MCF 10A (cell line): Measurements from ENCODE around the gene PSMB1. TPM values are rescaled to one million over a fixed set of nuclear protein-coding genes. Genes with fewer than 3 reads are reported as not detected.

ENCODE experiments used
- BruUV-seq: library from RNA; stranded (reverse); fragments of 400-500 nt; replicated peaks from 2 replicates; lab custom pipeline; 2021; lab: Mats Ljungman, UMichigan
- CTCF ChIA-PET: fragments of 300-600 bp; sonication (Branson Sonifier 250); formaldehyde crosslinking; extraction: SDS; loops from one replicate; lab custom pipeline; 2021; ENCODE audit warnings: antibody characterized with exemption, inconsistent platforms; lab: Yijun Ruan, JAX
- POLR2A ChIA-PET: fragments of 300-600, 350-650 bp; sonication (Branson Sonifier 250); formaldehyde crosslinking; extraction: SDS; loops from one replicate; lab custom pipeline; 2020; ENCODE audit warnings: antibody characterized with exemption, inconsistent platforms; lab: Yijun Ruan, JAX
- DNase-seq: peaks from one replicate; pipeline ENCODE4 v3.0.0-alpha.2; 2018; ENCODE audit not compliant: unreplicated experiment
- H3K27ac Mint-ChIP-seq: one replicate; pipeline ENCODE4 v1.8.0; 2022; ENCODE audit warnings: mild to moderate bottlenecking, low read depth, mixed read lengths; ENCODE audit not compliant: unreplicated experiment
- H3K27me3 Mint-ChIP-seq: one replicate; pipeline ENCODE4 v1.8.0; 2022; ENCODE audit warnings: mixed read lengths; ENCODE audit not compliant: insufficient read depth, unreplicated experiment
- H3K36me3 Mint-ChIP-seq: one replicate; pipeline ENCODE4 v1.8.0; 2022; ENCODE audit warnings: mild to moderate bottlenecking, moderate library complexity, mixed read lengths; ENCODE audit not compliant: insufficient read depth, unreplicated experiment
- H3K4me1 Mint-ChIP-seq: one replicate; pipeline ENCODE4 v1.8.0; 2022; ENCODE audit warnings: mixed read lengths; ENCODE audit not compliant: insufficient read depth, unreplicated experiment
- H3K4me3 Mint-ChIP-seq: one replicate; pipeline ENCODE4 v1.8.0; 2022; ENCODE audit warnings: mild to moderate bottlenecking, moderate library complexity, mixed read lengths; ENCODE audit not compliant: unreplicated experiment
- H3K9me3 Mint-ChIP-seq: one replicate; pipeline ENCODE4 v1.8.0; 2022; ENCODE audit warnings: mixed read lengths; ENCODE audit not compliant: unreplicated experiment
- CTCF ChIP-seq: fragments of 200-600 bp; IDR thresholded peaks from one replicate; pipeline ENCODE4 v1.8.0; 2022; ENCODE audit warnings: antibody characterized with exemption, mild to moderate bottlenecking; ENCODE audit not compliant: unreplicated experiment
- intact Hi-C: fragments of 100-400 bp; cut with micrococcal nuclease; formaldehyde crosslinking; loops from 2 replicates; pipeline ENCODE4 v1.14.1; 2022
- total RNA-seq: library from RNA; stranded (reverse); gene quantifications from 2 replicates; pipeline ENCODE4 v1.2.3, GENCODE V29; 2022

Gene PSMB1
- total RNA-seq, 1 experiment from 2014 or later, result 161 TPM

GRCh38 chr6:170584954-170585498 is 31.9 kb upstream of the PSMB1 start:
- Mint-ChIP-seq H3K4me1 (peaks cover 6% of the 10 kb centered on the region), H3K9me3 (no peaks in the 10 kb centered on the region), H3K4me3 (peak overlapping the region; percentile 99), H3K27ac (peak overlapping the region; percentile 81), H3K27me3 (no peaks in the 10 kb centered on the region), H3K36me3 (peaks cover 43% of the 10 kb centered on the region)
- no peak for DNase-seq
- TF ChIP-seq CTCF, result no peak
- ChIA-PET POLR2A (interaction anchor here (0.7 to 3.4 kb wide), 11 partner anchors 10 to 833 kb away, joined by 3 to 78 read pairs (median 6); partner anchors contain the start of genes DYNLT2, ERMARD, PSMB1 and TBP), CTCF (no interaction called here)
- intact Hi-C loops, result no loop called here
- BruUV-seq, result TSS peak; percentile 53

- CTCF ChIA-PET, result interaction anchor here (0.6 to 1.1 kb wide), 4 partner anchors 9 to 28 kb away, joined by 3 to 6 read pairs (median 4); no protein-coding TSS in a partner anchor
- no TSS peak for BruUV-seq
- no peaks in the 10 kb centered on the region for H3K9me3 Mint-ChIP-seq
- intact Hi-C loops, result no loop called here
- peaks cover 49% of the 10 kb centered on the region for H3K36me3 Mint-ChIP-seq
- POLR2A ChIA-PET, result interaction anchor here (0.6 to 3.4 kb wide), 17 partner anchors 8 to 833 kb away, joined by 3 to 78 read pairs (median 4); partner anchors contain the start of genes DYNLT2, ERMARD, PSMB1 and TBP
- no peaks in the 10 kb centered on the region for H3K27me3 Mint-ChIP-seq
- H3K4me3 Mint-ChIP-seq, result peak within 1 kb of the TSS; percentile 99
- peak; percentile 92 for DNase-seq
- H3K4me1 Mint-ChIP-seq, result peaks cover 6% of the 10 kb centered on the region
- H3K27ac Mint-ChIP-seq, result peak within 1 kb of the TSS; percentile 81
- TF ChIP-seq CTCF, result no peak
Measured at GRCh38 chr6:170584181-170584953, 31.3 kb upstream of the PSMB1 start, which contains the start of gene PDCD2. TSS of gene PDCD2 (minus strand) at chr6:170584637. CDS start at chr6:170584581, 56 bp downstream.

- no TSS peak for BruUV-seq
- CTCF ChIA-PET, result interaction anchor here (0.6 to 1.1 kb wide), 4 partner anchors 8 to 28 kb away, joined by 3 to 6 read pairs (median 4); no protein-coding TSS in a partner anchor
- intact Hi-C loops, result no loop called here
- peak overlapping the region; percentile 66 for H3K27ac Mint-ChIP-seq
- H3K4me1 Mint-ChIP-seq, result peaks cover 6% of the 10 kb centered on the region
- no peak for DNase-seq
- H3K36me3 Mint-ChIP-seq, result peaks cover 55% of the 10 kb centered on the region
- no peaks in the 10 kb centered on the region for H3K9me3 Mint-ChIP-seq
- no peak for TF ChIP-seq CTCF
- POLR2A ChIA-PET, result interaction anchor here (0.6 to 3.4 kb wide), 17 partner anchors 9 to 832 kb away, joined by 3 to 78 read pairs (median 4); partner anchors contain the start of genes DYNLT2, ERMARD, PSMB1 and TBP
- H3K27me3 Mint-ChIP-seq, result no peaks in the 10 kb centered on the region
- peak overlapping the region; percentile 99 for H3K4me3 Mint-ChIP-seq
Measured at GRCh38 chr6:170583756-170584180, 30.7 kb upstream of the PSMB1 start.

- Mint-ChIP-seq H3K4me3 (no peak overlapping the region), H3K27me3 (no peaks in the 10 kb centered on the region), H3K36me3 (peaks cover 77% of the 10 kb centered on the region), H3K27ac (no peak overlapping the region), H3K9me3 (no peaks in the 10 kb centered on the region), H3K4me1 (no peaks in the 10 kb centered on the region)
- no TSS peak for BruUV-seq
- ChIA-PET POLR2A (interaction anchor here (1.2 kb wide), 1 partner anchor 23 kb away, joined by 4 read pairs; no protein-coding TSS in a partner anchor), CTCF (no interaction called here)
- intact Hi-C loops, result no loop called here
- no peak for TF ChIP-seq CTCF
- no peak for DNase-seq
Measured at GRCh38 chr6:170578909-170579308, 25.8 kb upstream of the PSMB1 start.
